Vagina (tissue), 2 donors: ENCODE data around the gene KIF1B.
"Not testable (repeated sequence)": the region's sequence is repeated elsewhere in the genome, so short reads cannot be mapped to it uniquely, and the experiment has no call there.

Experiments
- CTCF ChIP-seq, 3 experiments: fragments of 450-650 bp in 2 of 3; fragments of 200-600 bp in 1 of 3; sonication (generic) in 1 of 3; IDR thresholded peaks; one replicate each; pipeline ENCODE4 v1.5.1; 2017 to 2019; ENCODE audit warnings: antibody characterized with exemption in 3 of 3, mild to moderate bottlenecking in 2 of 3, moderate library complexity in 2 of 3
- POLR2A ChIP-seq, 2 donors: fragments of 450-650 bp; IDR thresholded peaks; one replicate each; pipeline ENCODE4 v1.6.1; 2017; ENCODE audit warnings: antibody characterized with exemption in 2 of 2, mild to moderate bottlenecking in 2 of 2, moderate library complexity in 2 of 2
- POLR2AphosphoS5 ChIP-seq, 2 donors: sonication (generic); formaldehyde crosslinking; IDR thresholded peaks; one replicate each; pipeline ENCODE4 v1.9.0; 2017; ENCODE audit warnings: antibody characterized with exemption in 2 of 2, mild to moderate bottlenecking in 2 of 2, low read depth in 1 of 2; ENCODE audit not compliant: insufficient read depth in 1 of 2

GRCh38 chr1:10251325-10252108 is 41.1 kb downstream of the KIF1B start:
- TF ChIP-seq POLR2A (IDR thresholded peaks at IDR 0.05); CTCF (IDR thresholded peaks at IDR 0.05); POLR2AphosphoS5 (IDR thresholded peaks at IDR 0.05; ENCODE audit: insufficient read depth in 1 of 2, low read depth in 1 of 2): not testable (repeated sequence)
